GM21447 (cell line): Measurements from ENCODE around the gene ACOT8.

Experiments
- ATAC-seq: cut with Tn5 transposase; IDR thresholded peaks from one replicate; pipeline ENCODE4 v1.9.1; 2021; ENCODE audit not compliant: unreplicated experiment

The ACOT8 gene

DNA sequence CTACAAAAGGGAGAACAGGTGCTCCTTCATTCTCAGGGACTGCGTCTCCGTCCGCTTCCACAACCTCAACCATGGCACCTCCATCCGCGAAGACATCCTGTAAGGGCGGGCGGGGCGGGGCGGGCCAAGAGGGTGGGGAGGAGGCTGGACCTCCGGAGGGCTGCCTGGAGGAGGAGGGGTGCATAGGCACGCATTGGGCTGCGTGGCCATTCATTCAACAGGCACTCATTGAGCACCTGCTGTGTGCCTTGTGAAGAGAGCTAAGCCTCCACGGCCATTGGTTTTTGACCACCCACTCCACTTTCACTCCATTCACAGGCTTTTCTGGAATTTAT, 657 bp upstream of the ACOT8 start:
- peak; percentile 25 for ATAC-seq

DNA sequence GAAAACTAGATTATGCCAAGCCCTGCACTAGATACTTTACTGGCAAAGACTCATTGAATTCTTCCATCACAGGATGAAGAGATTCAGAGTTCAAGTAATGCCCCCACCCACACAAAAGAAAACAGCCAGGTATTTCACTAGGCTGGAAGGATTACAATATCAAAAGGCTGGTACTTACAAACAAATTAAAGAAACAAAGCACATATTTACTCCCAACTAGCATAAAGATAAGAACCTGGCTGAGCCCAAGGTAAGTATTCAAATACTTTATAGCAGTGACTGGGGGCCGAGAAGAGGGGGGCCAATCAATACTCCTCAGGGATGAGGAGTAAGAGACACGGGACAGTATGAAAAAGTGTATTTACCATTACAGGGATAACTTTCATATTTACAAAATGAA, 3.7 kb downstream of the ACOT8 start:
- no peak for ATAC-seq

DNA sequence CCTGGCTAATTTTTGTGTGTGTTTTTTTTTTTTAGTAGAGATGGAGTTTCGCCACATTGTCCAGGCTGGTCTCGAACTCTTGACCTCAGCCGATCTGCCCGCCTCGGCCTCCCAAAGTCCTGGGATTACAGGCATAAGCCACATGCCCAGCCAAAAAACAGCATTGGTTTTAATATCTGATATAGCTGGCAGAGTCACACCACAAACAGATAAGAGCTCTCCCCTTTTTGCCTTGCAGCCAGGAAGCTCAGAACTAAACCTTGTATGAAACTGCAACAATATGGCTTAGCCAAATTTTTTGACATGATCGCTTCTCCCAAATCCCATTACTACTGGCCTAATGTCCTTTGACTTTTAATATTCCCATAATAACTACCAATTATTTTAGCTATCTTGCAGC, 4.9 kb downstream of the ACOT8 start:
- ATAC-seq, result no peak

DNA sequence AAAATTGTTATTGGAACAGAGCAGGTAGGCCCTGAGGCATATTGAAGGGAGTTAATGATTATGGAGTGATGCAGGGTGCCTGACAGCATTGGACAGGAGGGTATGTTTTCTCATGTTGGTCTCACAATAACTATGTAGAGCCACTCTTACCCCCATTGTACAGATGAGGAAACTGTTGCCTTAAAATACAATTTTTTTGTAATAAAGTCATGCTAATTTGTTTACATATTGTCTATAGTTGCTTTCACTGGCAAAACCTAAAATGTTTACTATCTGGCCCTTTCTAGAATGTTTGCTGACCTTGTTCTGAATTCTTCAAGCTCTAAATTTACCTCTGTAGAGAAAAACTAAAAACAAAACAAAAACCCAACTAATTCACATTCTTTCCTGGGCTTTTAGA, 5.7 kb downstream of the ACOT8 start:
- no peak for ATAC-seq

DNA sequence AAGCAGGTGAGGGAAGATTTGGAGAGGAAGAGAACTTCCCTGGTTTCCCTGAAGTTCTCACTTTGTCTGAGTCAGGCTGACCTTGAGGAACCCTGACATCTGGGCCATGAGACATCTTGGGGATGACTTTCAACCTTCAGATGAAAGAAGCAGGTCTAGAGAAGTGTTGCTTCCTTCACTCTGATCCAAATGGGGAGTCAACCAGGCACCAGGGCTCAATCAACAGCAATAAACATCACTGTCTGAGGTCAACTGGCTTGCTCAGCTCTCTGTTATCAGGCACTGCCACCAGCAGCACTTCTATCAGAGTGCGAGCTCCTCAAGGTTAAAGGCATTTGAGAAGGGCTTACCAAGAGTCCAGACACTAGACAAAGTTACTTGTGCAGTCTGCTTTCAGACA, 6.3 kb downstream of the ACOT8 start:
- no peak for ATAC-seq

DNA sequence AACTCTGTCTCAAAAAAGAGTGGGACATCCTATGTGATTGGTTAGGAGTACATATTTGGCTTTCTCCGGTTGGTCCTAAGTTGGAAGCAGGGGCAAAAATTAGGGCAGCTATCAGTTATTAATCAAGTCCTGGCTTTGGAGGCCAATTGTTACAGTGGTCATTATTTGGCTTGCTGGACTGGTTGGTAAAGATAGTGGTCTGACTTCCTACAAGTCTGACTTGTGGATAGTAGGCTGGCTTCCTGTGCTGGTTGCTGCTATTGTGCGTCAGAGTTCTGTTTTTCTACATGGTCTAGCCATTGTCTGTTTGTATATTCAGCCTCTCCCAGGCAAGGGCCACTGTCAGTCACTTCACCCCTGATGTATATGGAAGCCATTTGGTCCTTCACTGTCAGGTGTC, 7.0 kb downstream of the ACOT8 start:
- ATAC-seq, result no peak

DNA sequence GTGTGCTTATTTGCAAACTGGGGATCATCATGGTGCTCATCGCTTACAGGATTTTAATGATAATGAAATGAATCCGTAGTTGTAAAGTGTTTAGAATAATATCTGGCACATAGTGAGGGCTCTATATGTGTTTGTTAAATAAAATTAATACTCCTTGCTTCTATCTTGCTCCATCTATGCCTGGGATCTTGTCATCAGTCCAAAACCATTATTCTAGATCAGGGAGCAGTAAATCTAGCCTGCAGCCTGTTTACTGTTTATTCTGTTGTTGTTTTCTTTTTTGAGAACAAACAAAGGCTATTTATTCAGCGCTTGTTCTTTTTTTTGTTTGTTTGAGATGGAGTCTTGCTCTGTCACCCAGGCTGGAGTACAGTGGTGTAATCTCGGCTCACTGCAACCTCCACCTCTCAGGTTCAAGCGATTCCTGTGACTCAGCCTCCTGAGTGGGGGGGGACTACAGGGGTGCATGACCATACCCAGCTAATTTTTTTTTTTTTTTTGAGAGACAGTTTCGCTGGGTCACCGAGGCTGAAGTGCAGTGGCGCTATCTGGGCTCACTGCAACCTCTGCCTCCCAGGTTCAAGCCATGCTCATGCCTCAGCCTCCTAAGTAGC, 8.1 kb downstream of the ACOT8 start:
- no peak for ATAC-seq

DNA sequence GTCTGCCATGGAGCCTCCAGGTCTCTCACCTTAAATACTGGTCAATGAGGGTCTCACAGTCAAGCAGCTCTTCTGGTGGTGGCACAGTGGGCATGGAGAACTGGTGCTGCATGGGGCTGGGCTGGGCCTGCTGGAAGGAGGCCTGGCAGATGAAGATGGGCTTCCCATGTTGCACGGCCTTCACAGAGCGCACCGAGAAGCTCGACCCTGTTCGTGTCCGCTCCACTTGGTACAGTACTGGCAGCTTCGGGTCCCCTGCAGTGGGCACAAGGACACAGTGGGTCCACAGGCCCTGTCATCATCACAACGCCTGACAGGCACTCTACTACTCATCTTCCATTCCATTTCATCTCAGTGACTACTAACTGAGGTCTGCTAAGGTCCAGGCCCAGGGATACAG, 8.8 kb downstream of the ACOT8 start:
- ATAC-seq, result no peak

DNA sequence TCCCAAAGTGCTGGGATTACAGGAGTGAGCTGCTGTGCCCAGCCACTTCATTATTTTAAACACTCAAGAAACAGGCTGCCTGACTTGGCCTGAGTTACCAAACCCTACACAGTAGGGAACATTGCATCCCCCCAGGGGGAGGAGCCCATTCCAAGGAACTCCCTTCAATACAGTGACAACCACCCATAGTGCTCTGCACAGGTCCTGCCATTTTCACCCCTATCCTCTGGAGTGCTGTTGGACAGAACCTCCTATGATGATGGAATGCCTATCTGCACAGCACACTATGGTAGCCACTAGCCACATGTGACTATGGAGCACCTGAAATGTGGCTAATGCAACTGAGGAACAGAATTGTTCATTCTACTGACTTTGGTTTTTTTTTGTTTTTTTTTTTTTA, 11.7 kb downstream of the ACOT8 start:
- ATAC-seq, result no peak

DNA sequence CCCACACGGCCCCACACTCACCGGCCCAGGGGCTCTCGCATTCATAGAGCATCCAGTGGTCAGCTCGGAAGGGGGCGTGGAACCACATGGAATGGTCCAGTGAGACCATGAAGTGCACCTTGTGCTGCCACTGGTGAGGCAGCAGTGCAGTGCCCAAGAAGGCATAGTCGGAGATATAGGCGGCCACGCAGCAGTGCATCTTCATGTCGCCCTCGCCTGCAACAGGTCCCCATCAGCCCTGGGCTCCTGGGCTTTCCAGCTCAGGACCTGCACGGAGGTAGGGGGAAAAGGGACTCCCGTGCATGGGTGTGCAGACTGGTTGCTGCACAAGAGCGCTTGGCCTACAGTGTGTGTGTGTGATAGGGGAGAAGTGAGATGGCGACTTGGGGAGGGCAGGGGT, 13.7 kb downstream of the ACOT8 start:
- ATAC-seq, result no peak

DNA sequence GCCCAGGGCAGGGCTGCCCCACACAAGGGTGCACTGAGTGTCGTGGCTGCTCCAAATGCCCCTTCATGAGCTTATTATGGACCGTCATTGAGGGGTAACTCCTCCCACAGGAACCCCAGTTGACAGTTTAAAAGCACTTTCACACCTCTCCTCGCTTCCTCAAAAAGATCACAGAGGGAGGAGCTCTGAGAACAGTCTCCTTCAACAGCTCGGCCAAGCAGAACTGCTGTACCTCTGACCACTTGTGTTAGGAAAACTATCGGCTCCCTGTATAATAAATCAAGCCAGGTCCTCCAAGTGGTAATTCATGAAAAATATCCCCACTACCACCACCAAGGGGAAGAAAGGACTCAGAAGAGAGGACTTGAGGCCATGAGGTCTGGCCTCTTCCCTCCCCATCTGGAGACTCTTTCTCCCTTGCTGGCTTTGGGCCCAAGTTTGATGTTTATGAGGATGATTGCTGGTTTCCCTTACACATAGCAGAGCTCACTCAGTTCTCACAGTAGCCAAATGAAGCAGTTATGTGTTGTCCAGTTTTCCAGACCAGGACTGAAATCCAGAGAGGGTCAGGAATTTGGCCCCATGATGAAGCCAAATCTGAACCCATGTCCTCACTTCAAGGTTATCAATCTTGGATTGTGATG, 14.9 kb downstream of the ACOT8 start:
- ATAC-seq, result peak; percentile 66

DNA sequence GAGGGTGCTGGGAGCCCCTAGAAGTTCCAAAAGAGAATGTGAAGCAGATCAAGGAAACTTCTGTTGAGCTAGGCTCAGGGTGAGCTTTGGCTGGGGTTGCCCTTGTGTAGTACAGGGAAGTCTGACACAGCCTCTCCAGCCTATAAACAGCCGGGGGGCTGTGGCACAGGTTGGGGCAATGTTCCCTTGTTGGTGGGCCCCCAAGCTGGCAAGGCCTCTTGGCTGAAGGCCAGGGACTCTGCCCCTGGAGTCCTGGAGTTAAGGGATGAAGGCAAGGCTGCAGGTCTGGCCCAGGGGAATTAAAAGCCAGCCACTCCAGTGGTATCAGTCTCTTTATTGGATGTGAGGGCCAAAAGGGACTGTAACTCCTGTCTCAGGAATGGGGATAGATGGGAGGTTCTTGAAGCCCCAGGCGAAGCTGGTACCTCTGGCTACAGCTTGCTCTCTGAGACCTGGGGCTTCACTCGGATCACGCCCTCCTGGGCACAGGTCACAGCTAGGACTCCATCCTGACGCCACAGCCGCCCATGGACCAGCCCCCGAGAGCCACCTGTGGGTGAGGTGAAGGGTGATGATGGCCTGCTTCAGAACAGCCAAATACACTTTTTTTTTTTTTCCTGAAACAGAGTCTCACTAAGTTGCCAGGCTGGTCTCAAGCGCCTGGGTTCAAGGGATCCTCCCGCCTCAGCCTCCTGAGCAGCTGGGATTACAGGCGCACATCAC, 15.6 kb downstream of the ACOT8 start:
- ATAC-seq, result no peak

DNA sequence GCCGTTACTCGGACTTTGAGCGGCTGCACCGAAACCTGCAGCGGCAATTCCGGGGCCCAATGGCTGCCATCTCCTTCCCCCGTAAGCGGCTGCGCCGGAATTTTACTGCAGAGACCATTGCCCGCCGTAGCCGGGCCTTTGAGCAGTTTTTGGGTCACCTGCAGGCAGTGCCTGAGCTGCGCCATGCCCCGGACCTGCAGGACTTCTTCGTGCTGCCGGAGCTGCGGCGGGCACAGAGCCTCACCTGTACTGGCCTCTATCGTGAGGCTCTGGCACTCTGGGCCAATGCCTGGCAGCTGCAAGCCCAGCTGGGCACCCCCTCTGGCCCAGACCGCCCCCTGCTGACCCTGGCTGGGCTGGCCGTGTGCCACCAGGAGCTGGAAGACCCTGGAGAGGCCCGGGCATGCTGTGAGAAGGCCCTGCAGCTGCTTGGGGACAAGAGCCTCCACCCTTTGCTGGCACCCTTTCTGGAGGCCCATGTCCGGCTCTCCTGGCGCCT, 16.4 kb downstream of the ACOT8 start:
- ATAC-seq, result no peak

DNA sequence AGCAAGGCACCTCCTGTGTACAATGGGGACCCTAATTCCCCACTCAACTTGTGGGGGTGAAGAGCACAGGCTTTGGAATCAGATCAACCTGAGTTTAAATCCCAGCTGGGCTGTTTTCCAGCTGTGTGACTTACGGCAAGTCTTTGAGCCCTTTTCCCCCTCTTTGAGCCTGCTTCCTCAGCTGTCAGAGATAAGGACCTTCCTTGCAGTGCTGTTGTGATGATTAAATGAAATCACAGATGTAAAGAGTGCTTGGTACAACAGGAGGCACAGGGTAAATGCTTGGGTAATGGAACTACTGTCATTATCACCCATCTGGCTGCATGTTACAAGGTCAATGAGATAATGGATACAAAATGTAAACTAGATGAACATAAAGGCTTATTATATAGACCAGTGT, 20.4 kb downstream of the ACOT8 start:
- ATAC-seq, result no peak

DNA sequence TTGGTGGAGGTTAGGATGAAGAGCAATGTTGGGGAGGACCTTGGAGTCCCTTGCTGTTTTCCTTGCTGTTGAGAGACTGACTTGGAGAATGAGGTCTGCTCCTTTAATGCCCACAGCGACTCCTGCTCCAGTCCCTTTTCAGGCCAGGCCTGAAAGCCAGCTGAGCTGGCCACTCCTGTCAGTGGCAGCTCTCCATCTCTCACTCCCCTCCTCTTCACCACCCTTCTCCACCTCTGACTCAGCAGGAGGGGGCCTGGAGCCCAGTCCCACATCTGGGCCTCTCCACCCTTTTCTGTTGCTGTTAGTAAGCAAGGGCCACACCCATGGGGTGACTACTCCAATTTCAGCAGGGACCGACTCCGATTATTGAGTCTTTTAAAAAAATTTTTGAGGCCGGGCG, 21.4 kb downstream of the ACOT8 start:
- ATAC-seq, result no peak

DNA sequence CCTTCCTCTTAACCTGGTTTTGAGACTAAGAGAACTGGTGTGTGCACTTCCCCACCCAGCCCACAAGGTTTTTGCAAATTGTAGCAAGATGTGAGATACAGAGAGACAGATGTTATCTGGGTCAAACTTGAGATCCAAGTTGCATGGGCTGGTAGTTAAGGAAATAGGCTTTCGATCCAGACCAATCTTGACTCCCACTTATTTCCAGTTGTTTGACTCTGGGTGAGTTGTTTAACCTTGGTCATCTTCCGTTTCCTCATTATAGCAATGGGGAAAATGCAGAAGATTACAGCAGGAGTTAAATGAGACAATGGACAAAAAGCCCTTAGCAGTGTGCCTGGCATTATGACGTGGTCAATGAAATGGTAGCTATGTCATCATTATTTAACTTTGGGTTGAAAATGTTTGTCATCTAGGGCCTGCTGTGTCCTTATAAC, 21.8 kb downstream of the ACOT8 start:
- ATAC-seq, result no peak

DNA sequence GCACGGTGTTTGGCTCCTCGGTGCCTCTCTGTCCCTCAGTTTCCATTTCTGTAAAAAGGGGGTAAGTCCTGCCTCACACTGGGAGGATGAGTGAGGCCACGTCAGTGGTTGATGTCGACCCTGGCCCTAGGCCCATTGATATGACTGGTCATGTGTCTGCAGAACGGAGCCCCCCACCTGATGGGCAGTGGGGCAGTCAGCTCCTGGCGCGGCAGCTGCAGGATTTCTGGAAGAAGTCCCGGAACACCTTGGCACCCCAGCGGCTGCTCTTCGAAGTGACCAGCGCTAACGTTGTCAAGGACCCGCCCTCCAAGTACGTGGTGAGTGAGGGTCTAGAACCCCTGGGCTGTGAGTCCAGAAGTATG, 22.4 kb downstream of the ACOT8 start:
- ATAC-seq, result no peak

DNA sequence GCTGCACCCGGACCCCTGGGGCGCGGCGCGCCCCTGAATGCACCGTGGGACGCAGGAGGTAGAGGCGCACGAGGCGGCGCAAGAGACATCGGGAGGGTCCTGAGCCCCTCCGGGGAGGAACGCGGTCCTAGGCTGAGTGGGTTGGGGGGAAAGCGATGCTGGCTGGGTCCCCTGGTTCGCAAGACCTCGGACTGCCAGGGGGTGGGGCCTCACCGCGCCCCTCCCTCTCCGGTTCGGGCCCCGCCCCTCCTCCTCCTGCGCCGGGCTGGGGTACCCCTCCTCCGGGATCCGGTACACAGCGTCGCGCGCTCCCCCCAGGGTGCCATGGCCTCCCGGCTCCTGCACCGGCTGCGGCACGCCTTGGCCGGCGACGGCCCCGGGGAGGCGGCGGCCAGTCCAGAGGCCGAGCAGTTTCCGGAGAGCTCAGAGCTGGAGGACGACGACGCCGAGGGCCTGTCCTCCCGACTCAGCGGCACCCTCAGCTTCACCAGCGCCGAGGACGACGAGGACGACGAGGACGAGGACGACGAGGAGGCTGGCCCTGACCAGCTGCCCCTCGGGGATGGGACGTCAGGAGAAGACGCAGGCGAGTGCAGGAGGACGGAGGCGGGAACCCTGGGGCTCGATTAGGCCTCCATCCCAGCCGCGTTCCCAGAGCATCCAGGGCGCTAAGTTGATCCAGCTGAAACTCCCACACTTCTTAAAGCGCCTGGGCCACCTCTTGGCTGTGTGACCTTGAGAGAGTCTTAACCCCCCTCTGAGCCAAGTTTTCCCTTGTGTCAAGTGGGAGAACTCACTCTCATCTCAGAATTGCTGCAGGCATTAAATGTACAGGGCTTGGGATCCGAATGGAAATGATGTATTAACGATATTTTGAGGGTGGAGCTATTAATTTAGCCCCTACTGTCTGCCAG, 23.1 kb downstream of the ACOT8 start:
- no peak for ATAC-seq

DNA sequence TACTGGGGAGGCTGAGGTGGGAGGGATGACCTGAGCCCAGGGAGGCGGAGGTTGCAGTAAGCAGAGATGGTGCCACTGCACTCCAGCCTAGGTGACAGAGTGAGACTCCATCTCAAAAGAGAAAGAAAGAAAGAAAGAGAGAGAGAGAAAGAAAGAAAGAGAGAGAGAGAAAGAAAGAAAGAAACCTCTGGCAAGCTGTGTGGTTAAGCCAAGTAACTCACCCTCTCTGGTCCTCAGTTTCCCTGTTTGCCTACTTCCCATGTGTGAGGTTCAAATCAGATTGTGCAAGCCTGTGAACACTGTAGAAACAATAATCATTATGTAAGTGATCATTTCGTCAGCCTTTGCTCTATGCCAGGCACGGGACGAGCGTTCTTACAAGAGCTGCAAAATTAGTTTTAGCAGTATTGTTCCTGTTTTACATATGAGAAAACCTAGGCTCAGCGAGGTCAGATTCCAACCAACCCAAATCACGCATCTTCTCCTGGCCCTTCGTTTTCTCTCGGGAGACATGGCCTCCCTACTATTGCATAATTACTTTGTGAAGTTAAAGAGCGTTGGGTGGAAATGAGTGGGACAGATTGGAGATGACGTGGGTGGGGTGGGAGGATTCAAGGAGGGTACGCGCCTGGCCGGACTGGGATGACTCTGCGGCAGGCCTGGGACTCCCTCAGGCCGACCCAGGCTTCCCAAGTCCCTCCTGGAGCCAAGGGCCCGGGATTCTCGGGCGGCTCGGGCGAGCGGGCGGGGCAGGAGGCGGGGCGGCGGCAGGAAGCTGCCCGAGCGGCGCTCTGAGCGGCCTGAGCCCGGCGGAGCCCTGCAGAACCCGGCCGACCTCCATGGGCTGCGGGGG, 23.9 kb downstream of the ACOT8 start, which contains the start of gene SNX21:
SNX21 (plus strand) TSS at position 770 of the 853 bp plus-strand sequence. CDS start 121 bp downstream, outside the sequence.
- no peak for ATAC-seq

DNA sequence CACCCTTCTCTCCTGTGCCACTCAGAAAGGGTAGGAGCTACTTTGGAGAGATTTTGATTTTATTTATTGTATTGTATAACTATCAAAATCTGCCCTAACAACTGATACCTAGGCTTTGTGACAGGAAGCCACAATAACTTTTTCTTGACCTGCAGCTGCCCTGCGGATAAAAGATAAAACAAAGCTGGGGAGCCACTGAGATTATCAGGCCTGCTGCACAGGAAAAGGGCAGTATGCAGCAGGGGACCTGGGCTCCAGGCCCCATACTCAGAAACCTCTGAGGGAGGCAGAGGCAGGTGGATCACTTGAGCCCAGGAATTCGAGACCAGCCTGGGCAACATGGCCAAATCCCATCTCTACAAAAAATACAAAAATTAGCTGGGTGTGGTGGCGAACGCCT, 24.6 kb downstream of the ACOT8 start:
- no peak for ATAC-seq
